Measurements from ENCODE around the gene OTOF. TPM values are rescaled to one million over a fixed set of nuclear protein-coding genes. Genes with fewer than 3 reads are reported as not detected.

Gene OTOF
- total and polyA plus RNA-seq, 2 donors (not counting 3 experiments of a cell fraction or from before 2014, with no cell fraction given) = 0.06 to 0.22 TPM

DNA sequence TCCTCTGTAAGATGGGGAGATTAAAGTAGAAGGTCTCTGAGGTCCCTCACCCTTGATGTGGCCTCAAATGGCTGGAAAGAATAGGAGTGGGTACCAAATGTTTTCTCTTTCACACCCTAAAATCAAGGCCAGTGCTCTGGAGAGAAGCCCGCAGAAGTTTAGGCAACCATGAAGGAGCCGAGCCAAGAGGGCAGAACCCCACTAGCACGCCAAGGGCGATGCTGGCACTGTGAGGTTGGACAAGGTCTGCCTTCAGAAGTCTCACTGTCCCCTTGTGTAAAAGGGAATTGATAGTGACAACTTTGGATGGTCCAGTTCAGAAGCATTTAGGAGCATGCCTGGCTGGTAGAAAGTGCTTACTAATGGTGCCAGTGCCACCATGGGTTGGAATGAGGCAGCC, 16.3 kb upstream of the OTOF start:
- Histone ChIP-seq H3K4me1 (ENCODE audit: control insufficient read depth, extremely low read depth, insufficient read depth, low read length) (peaks cover 44% of the 10 kb centered on the region), H3K4me3 (replicated peaks in 1 of 3; ENCODE audit: insufficient read depth in 1 of 3, low read depth in 1 of 3, low read length in 3 of 3) (no peak overlapping the region), H3K9me3 (replicated peaks; ENCODE audit: control insufficient read depth, insufficient read depth, low read length) (no peaks in the 10 kb centered on the region), H3K27me3 (ENCODE audit: control insufficient read depth in 2 of 2, insufficient read depth in 2 of 2, low read length in 2 of 2) (no peaks in the 10 kb centered on the region), H3K27ac (ENCODE audit: insufficient read depth, low read depth, low read length) (no peak overlapping the region), H3K4me2 (ENCODE audit: insufficient read depth, low read length) (no peak overlapping the region), H3K9ac (replicated peaks; ENCODE audit: extremely low read depth, insufficient read depth, low read length) (no peak overlapping the region), H3K36me3 (ENCODE audit: control insufficient read depth in 2 of 2, extremely low read depth in 1 of 2, insufficient read depth in 2 of 2, low read length in 2 of 2) (no peaks in the 10 kb centered on the region), H4K20me1 (replicated peaks; ENCODE audit: control insufficient read depth, extremely low read depth, insufficient read depth, low read length) (no peaks in the 10 kb centered on the region), H3K9me1 (replicated peaks; ENCODE audit: control insufficient read depth, extremely low read depth, insufficient read depth, low read length) (no peaks in the 10 kb centered on the region), H2AFZ (ENCODE audit: low read depth, low read length) (no peak overlapping the region), H3K79me2 (ENCODE audit: control insufficient read depth, insufficient read depth, low read length) (no peaks in the 10 kb centered on the region)
- DNase-seq (ENCODE audit: low read depth, low spot score) (no peak), FAIRE-seq (no peak)
- BruUV-seq (replicated peaks) = no TSS peak
- CTCF ChIA-PET = no interaction called here
- dilution Hi-C loops (cut with MboI; ENCODE audit: extremely low pct_ligation_motif_present, low sequenced_read_pairs) = no loop called here
- no peak for TF ChIP-seq MYC (IDR thresholded peaks at IDR 0.05; ENCODE audit: low read depth, low read length)
- POLR2A ChIA-PET = no interaction called here
- intact Hi-C loops (cut with micrococcal nuclease) = no loop called here

DNA sequence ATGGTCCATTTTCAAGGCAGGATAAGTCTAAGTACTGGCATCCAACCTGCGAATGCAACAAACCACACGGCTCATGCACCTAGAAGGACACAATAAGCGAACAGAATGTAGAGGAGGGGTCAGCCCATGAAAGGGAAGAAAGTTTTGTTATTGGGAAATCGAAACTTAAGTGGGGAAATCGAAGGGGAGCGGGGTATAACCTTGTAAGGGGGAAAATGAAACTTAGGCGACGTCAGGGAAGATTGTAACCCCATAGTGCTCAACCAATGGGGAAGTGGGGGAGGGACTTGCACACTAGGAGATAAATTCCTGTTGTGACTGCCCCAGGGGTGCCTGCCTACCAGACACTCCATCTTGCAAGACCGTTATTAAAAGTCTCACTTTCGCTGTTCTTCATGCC, 15.6 kb upstream of the OTOF start:
- H2AFZ ChIP-seq (ENCODE audit: low read depth, low read length) = no peak overlapping the region
- no peaks in the 10 kb centered on the region for H3K36me3 ChIP-seq (ENCODE audit: control insufficient read depth in 2 of 2, extremely low read depth in 1 of 2, insufficient read depth in 2 of 2, low read length in 2 of 2)
- H3K9me1 ChIP-seq (replicated peaks; ENCODE audit: control insufficient read depth, extremely low read depth, insufficient read depth, low read length) = no peaks in the 10 kb centered on the region
- H3K4me3 ChIP-seq (replicated peaks in 1 of 3; ENCODE audit: insufficient read depth in 1 of 3, low read depth in 1 of 3, low read length in 3 of 3) = no peak overlapping the region
- intact Hi-C loops (cut with micrococcal nuclease) (no loop called here), dilution Hi-C loops (cut with MboI; ENCODE audit: extremely low pct_ligation_motif_present, low sequenced_read_pairs) (no loop called here)
- no TSS peak for BruUV-seq (replicated peaks)
- ChIA-PET POLR2A (no interaction called here), CTCF (interaction anchor here (2.3 kb wide), 1 partner anchor 9 kb away, joined by 10 read pairs; no protein-coding TSS in a partner anchor)
- H4K20me1 ChIP-seq (replicated peaks; ENCODE audit: control insufficient read depth, extremely low read depth, insufficient read depth, low read length) = no peaks in the 10 kb centered on the region
- DNase-seq (ENCODE audit: low read depth, low spot score) (no peak), FAIRE-seq (no peak)
- H3K27me3 ChIP-seq (ENCODE audit: control insufficient read depth in 2 of 2, insufficient read depth in 2 of 2, low read length in 2 of 2) = no peaks in the 10 kb centered on the region
- no peak overlapping the region for H3K9ac ChIP-seq (replicated peaks; ENCODE audit: extremely low read depth, insufficient read depth, low read length)
- TF ChIP-seq JUN (IDR thresholded peaks at IDR 0.05; ENCODE audit: borderline replicate concordance, insufficient read depth, insufficient read length, low read depth) (no peak), POLR2A (IDR thresholded peaks at IDR 0.05; ENCODE audit: low read depth, low read length) (no peak), EZH2 (IDR thresholded peaks at IDR 0.05; ENCODE audit: borderline replicate concordance, low read depth, low read length, severe bottlenecking) (no peak), GATA2 (IDR thresholded peaks at IDR 0.05; ENCODE audit: insufficient read depth, insufficient read length, low read depth, low read length) (no peak), POLR2AphosphoS5 (IDR thresholded peaks at IDR 0.05; ENCODE audit: insufficient read depth, low read depth, low read length) (no peak), MYC (IDR thresholded peaks at IDR 0.05; ENCODE audit: low read depth, low read length) (no peak), FOS (IDR thresholded peaks at IDR 0.05; ENCODE audit: borderline replicate concordance, insufficient read depth, low read length) (no peak)
- TF ChIP-seq, protein P1, sequence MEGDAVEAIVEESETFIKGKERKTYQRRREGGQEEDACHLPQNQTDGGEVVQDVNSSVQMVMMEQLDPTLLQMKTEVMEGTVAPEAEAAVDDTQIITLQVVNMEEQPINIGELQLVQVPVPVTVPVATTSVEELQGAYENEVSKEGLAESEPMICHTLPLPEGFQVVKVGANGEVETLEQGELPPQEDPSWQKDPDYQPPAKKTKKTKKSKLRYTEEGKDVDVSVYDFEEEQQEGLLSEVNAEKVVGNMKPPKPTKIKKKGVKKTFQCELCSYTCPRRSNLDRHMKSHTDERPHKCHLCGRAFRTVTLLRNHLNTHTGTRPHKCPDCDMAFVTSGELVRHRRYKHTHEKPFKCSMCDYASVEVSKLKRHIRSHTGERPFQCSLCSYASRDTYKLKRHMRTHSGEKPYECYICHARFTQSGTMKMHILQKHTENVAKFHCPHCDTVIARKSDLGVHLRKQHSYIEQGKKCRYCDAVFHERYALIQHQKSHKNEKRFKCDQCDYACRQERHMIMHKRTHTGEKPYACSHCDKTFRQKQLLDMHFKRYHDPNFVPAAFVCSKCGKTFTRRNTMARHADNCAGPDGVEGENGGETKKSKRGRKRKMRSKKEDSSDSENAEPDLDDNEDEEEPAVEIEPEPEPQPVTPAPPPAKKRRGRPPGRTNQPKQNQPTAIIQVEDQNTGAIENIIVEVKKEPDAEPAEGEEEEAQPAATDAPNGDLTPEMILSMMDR (IDR thresholded peaks at IDR 0.05; ENCODE audit: extremely low read depth in 1 of 2, insufficient read depth in 1 of 2, low read depth in 1 of 2, low read length in 2 of 2) = no peak
- TF ChIP-seq, protein P2, sequence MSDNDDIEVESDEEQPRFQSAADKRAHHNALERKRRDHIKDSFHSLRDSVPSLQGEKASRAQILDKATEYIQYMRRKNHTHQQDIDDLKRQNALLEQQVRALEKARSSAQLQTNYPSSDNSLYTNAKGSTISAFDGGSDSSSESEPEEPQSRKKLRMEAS (IDR thresholded peaks at IDR 0.05; ENCODE audit: insufficient read depth, insufficient read length) = no peak
- no peak overlapping the region for H3K4me2 ChIP-seq (ENCODE audit: insufficient read depth, low read length)
- H3K4me1 ChIP-seq (ENCODE audit: control insufficient read depth, extremely low read depth, insufficient read depth, low read length) = peaks cover 44% of the 10 kb centered on the region
- no peaks in the 10 kb centered on the region for H3K9me3 ChIP-seq (replicated peaks; ENCODE audit: control insufficient read depth, insufficient read depth, low read length)
- no peaks in the 10 kb centered on the region for H3K79me2 ChIP-seq (ENCODE audit: control insufficient read depth, insufficient read depth, low read length)
- H3K27ac ChIP-seq (ENCODE audit: insufficient read depth, low read depth, low read length) = no peak overlapping the region

Measured in endothelial cell of umbilical vein (primary cell).